Measurements from ENCODE around the gene ABCC5. TPM values are rescaled to one million over a fixed set of nuclear protein-coding genes. Genes with fewer than 3 reads are reported as not detected.

ABCC5 gene
- total and polyA plus RNA-seq, 7 donors = 13.8 to 39.6 (median 22.0) TPM

GRCh38 chr3:183981990-183982644, 35.6 kb downstream of the ABCC5 start:
- Histone ChIP-seq H3K36me3 (peaks cover 0 to 49% (median 5%) of the 10 kb centered on the region in 4 donors), H3K27ac (no peak overlapping the region), H3K4me3 (no peak overlapping the region), H3K9me3 (no peaks in the 10 kb centered on the region), H3K27me3 (no peaks in the 10 kb centered on the region), H3K4me1 (peaks cover 0 to 24% (median 19%) of the 10 kb centered on the region in 4 donors)
- intact Hi-C loops (cut with DNase I) = no loop called here
- DNase-seq = no peak
- 88% methylated on average over 6 of the region's 6 CpGs for whole genome bisulfite sequencing, 2 donors
- TF ChIP-seq, protein P1, sequence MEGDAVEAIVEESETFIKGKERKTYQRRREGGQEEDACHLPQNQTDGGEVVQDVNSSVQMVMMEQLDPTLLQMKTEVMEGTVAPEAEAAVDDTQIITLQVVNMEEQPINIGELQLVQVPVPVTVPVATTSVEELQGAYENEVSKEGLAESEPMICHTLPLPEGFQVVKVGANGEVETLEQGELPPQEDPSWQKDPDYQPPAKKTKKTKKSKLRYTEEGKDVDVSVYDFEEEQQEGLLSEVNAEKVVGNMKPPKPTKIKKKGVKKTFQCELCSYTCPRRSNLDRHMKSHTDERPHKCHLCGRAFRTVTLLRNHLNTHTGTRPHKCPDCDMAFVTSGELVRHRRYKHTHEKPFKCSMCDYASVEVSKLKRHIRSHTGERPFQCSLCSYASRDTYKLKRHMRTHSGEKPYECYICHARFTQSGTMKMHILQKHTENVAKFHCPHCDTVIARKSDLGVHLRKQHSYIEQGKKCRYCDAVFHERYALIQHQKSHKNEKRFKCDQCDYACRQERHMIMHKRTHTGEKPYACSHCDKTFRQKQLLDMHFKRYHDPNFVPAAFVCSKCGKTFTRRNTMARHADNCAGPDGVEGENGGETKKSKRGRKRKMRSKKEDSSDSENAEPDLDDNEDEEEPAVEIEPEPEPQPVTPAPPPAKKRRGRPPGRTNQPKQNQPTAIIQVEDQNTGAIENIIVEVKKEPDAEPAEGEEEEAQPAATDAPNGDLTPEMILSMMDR (IDR thresholded peaks at IDR 0.05) = no peak
- TF ChIP-seq EP300 (IDR thresholded peaks at IDR 0.05) = no peak
- TF ChIP-seq POLR2A (IDR thresholded peaks at IDR 0.05) = no peak
- TF ChIP-seq POLR2AphosphoS5 (IDR thresholded peaks at IDR 0.05) = no peak

- no peaks in the 10 kb centered on the region for H3K27me3 ChIP-seq
- 93 to 94% methylated on average over 4 of the region's 4 CpGs for WGBS, 2 donors
- no peak overlapping the region for H3K27ac ChIP-seq
- peaks cover 0 to 14% (median 12%) of the 10 kb centered on the region in 4 donors for H3K4me1 ChIP-seq
- no peak overlapping the region for H3K4me3 ChIP-seq
- TF ChIP-seq EP300 (IDR thresholded peaks at IDR 0.05) (no peak), POLR2AphosphoS5 (IDR thresholded peaks at IDR 0.05) (peak in 1 of 4 donors; percentile 28), POLR2A (IDR thresholded peaks at IDR 0.05) (no peak)
- TF ChIP-seq, protein P1 (IDR thresholded peaks at IDR 0.05) = no peak
- intact Hi-C loops (cut with DNase I) = no loop called here
- no peaks in the 10 kb centered on the region for H3K9me3 ChIP-seq
- H3K36me3 ChIP-seq = peaks cover 0 to 50% (median 4%) of the 10 kb centered on the region in 4 donors
- no peak for DNase-seq
These were observed 37.3 kb downstream of the ABCC5 start for GRCh38 chr3:183980403-183980802.

GRCh38 chr3:183975981-183976662, 41.6 kb downstream of the ABCC5 start:
- Histone ChIP-seq H3K36me3 (peaks cover 4 to 48% (median 10%) of the 10 kb centered on the region in 4 donors), H3K27me3 (no peaks in the 10 kb centered on the region), H3K9me3 (no peaks in the 10 kb centered on the region), H3K27ac (no peak overlapping the region), H3K4me3 (no peak overlapping the region), H3K4me1 (no peaks in the 10 kb centered on the region)
- 87 to 88% methylated on average over 10 of the region's 10 CpGs for WGBS, 2 donors
- no peak for TF ChIP-seq POLR2AphosphoS5 (IDR thresholded peaks at IDR 0.05)
- no peak for TF ChIP-seq POLR2A (IDR thresholded peaks at IDR 0.05)
- no peak for TF ChIP-seq EP300 (IDR thresholded peaks at IDR 0.05)
- TF ChIP-seq, protein P1 (IDR thresholded peaks at IDR 0.05) = no peak
- no peak for DNase-seq
- intact Hi-C loops (cut with DNase I) = no loop called here

DNA sequence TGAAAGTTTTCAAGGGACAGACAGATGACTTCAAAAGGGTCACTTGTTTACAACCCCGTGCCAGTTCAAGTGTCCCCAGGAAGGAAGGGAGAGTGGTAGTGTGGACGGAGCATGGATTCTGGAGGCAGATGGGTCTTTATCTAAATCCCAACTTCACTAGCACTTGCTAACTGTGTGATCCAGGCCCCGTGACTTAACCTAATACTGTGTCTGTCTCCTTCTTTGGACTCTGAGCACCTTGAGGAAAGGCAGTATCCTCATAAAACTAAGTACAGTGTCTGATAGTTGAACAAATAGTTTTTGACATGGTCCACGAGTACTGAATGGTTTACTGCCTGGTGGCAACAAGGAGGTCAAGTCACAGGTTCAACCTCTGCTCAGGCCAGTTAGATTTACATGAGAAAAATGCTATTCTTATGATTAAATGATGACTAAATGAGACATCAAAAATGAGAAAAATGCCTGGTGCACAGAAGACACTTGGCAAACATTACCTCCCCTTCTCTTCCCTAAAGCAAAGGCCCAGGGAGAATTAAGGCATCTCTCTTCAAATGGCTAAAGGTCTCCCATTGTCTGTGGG, 48.9 kb downstream of the ABCC5 start:
- intact Hi-C loops (cut with DNase I) = no loop called here
- H3K36me3 ChIP-seq = peaks cover 8 to 88% (median 22%) of the 10 kb centered on the region in 4 donors
- 78% methylated on average over 4 of the region's 4 CpGs for WGBS, 2 donors
- peaks cover 0 to 11% (median 6%) of the 10 kb centered on the region in 4 donors for H3K4me1 ChIP-seq
- no peaks in the 10 kb centered on the region for H3K27me3 ChIP-seq
- DNase-seq = no peak
- H3K4me3 ChIP-seq = no peak overlapping the region
- no peaks in the 10 kb centered on the region for H3K9me3 ChIP-seq
- TF ChIP-seq POLR2AphosphoS5 (IDR thresholded peaks at IDR 0.05) (no peak), POLR2A (IDR thresholded peaks at IDR 0.05) (no peak), EP300 (IDR thresholded peaks at IDR 0.05) (no peak)
- TF ChIP-seq, protein P1 (IDR thresholded peaks at IDR 0.05) = no peak
- no peak overlapping the region for H3K27ac ChIP-seq
